H4 (cell line): ENCODE results near the gene ANXA6. TPM values are rescaled to one million over a fixed set of nuclear protein-coding genes. Genes with fewer than 3 reads are reported as not detected.

Source experiments
- DNase-seq: peaks from one replicate; pipeline ENCODE4 v3.0.0-alpha.2; 2015; ENCODE audit warnings: low spot score
- total RNA-seq: library from RNA; depleted of rRNA; stranded (reverse); fragments of >200 nt; shearing (Covaris generic); gene quantifications from 2 replicates; pipeline ENCODE4 v1.2.3, GENCODE V29; 2014

The ANXA6 gene
- total RNA-seq, 1 experiment from 2014 or later = 131 TPM

DNA sequence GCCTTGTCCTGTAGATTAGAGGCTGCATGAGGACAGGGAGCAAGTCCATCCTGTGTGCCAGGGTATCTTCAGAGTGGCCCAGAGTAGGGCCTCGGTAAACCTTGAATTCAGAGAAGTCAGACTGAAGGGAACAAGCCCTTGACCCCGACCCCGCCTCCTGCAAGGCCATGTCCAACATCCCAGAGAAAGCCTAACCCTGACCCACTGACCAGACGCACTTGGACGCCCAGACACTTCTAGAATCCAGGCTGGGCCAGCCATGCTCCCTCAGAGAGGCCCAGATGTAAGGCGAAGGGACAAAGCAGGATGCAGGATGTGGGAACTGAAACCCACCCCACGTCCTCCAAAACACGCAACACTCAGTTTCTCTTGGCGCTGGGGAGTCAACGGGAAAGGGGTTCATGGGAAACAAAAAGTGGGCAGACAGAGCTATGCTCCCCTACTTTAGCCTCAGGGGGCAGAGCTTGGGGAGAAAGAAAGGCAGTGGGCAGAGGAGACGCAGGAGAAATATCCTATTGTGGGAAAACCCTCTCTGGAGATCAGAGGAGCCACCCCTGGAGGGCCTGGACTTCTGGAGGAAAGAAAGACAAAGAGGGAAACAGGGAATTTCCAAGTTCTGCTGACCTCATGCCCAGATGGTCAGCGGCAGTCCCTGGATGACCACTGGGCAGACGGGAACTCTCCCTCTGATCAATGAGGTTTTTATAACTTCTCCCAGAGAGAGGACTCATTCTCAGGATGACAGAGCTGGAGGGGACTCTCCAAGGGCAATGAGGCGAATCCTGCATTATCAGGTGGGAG is 89.7 kb downstream of the ANXA6 start:
- no peak for DNase-seq

DNA sequence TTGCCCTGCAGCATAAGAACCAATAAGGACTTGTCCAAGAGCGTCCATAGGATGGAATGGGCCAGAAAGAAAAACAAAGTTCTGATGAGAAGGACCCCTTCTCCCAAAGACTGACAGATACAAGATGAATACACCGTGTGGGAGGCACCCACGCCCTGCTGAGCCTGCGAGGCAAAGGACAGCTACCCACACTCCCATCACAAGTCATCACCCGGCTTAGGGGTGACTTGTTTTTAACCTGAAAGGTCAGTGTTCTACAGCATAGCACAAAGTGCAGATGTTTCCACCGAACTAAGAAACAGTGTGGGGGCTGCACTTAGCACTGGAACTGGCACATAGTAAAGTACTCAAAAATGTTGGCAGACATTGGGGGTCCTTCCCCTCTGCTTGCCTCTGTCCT is 90.7 kb downstream of the ANXA6 start:
- DNase-seq = no peak

DNA sequence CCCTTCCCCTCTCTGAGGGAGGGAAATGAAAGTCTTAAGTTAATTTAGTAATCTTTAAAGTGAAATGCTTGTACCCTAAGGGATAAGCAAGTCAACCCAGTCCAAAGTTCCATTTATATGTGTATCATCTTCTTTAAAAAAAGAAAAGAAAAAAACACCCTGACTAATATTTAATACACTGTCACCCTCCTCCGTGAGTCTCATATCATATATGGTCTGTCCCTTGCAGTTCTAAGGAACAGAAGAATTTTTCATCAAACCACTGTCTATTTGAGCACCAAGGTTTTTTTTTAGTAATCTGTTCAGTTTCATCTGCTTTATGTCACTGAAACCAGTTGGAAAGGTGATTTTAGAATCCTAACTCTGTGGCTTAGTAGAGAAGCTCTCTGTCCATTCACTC is 92.0 kb downstream of the ANXA6 start:
- no peak for DNase-seq

DNA sequence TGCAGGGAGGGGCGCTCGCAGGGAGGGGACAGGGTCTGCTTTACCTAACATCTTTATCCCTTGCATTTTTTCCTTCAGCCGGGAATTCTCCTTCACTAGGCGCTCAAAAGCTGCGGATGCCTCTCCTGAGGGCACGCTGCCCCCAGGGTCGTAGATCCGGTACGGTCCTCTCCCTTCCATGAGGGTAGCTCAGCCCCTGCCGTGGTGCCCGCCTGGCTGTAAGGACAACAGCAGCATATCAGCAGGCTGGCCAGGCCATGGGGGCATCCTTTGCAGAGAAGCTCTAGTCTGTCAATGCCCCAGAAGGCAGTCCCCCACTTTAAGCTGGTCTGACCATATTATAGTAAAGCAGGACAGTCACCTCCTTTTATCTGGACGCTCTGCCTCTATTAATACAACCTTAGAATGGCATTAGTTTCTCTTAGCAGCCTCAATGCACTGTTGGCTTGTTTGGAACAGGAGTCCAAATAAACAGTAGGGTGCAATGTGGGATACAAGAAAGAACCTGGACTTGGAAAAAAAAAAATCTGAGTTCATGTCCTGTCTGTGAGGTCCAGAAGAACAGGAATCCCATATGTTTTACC is 92.6 kb downstream of the ANXA6 start:
- DNase-seq = no peak

DNA sequence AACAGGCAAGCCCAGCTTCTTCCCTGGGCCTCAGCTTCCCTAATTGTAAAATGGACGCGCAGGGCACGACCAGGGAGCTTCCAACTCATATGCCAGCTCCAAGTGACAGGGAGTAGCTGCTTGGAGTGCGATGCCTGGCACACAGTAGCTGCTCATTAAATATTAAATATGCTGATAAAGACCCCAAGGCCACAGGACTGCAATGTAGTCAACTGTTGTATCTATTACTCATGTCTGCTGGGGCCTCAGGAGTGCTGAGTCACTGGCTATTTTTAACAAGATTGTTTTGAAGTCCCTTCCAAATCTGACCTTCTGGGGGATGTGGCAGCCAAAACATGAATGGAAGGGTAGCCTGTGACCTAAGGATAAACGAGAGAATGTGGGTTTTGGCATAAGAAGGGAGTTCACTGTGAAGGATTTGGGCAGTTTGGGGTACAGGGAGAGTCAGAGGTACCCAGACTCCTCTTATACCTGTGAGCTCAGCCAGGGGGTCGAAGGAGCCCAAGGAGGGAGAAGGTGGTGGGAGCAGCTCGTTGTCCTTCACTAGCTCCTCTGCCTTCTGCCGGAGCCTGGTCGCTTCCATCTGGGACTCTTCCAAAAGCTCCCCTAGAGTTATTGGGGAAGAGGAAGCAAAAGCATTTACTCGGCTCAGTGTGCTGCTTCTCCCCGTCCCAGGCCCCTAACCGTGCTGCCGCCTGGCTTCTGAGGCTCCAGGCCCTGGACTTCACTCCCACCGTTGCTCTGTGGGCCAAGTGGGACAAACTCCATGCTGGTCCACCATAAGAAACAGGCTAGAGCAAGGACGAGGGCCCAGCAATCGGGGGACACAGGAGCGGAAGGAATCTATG is 94.2 kb downstream of the ANXA6 start:
- peak; percentile 40 for DNase-seq

DNA sequence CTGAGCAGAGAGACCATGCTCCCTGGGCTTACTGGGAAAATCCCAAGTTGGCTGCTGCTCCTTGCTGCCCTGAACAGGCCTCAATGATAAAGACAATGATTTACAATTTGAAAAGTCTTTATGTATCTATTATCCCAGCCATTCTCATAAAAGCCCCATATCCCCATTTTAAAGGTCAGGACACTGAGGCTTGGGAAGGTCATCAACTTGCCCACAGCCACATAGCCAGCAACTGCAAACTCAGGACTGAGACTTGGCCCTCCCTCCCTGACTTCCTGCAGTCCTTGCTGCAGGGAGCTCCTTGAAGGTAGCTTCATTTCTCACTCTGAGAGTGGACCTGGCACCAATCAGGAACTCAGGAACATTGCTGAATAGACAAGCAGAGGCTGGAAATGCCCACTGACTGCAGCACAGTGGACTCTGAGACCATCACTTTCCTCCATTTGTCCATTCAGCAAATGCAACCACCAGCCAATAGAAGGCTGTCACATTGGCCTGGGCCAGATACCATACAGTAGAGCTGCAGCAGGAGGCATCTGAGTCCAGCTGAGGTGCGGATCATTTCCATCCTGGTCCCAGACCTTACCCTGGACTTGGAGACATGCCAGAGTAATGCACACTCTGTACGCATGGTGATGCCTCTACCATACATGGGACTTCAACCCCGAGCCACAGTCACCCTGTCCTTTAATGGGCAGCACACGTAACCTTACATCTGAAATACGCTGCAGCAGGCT is 95.0 kb downstream of the ANXA6 start:
- DNase-seq = no peak

DNA sequence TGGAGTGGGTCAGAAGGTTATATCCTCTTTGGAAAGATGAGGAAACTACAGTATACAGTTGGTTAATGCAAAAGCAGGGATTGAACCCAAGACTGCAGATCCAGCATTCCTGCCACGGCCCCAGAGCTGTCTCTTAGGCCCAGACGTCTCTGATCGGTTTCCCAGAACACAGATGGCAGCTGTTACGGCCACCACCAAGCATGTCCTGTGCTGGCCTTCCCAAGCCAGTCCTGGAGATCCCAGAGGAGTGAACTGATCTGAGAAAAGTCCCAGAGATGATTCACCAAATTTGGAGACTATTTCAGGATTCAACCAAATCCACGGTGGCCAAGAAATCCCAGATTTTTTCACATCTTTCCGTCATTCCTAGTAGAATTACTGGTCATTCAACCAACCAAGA is 96.8 kb downstream of the ANXA6 start:
- DNase-seq = no peak

DNA sequence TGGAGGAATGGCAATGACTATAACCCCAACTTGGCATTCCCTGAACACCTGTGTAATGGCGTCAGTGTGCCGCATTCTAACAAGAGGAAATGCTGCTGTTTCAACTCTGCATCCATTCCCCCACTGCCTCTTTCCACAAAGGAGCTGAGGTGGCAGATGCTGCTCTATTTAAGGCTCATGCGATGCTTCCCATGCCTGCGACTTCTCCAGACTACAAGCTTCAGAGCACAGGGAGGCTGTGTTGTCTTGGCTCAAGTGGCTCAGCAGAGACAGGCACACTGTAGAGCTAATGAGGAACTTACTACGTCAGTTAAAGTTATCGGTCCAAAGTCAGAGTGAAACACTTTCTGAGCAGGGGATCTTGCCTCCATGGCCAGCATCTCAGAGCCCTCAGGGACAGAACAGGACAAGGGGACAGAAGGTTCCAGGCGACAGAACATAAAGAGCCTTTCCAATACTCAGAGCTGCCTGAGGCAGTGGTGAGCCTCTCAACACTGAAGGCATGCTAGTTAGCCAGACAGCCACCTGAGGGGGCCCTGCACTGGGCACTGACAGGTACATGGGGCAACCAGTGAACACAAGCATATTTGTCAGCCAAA is 98.6 kb downstream of the ANXA6 start:
- no peak for DNase-seq

DNA sequence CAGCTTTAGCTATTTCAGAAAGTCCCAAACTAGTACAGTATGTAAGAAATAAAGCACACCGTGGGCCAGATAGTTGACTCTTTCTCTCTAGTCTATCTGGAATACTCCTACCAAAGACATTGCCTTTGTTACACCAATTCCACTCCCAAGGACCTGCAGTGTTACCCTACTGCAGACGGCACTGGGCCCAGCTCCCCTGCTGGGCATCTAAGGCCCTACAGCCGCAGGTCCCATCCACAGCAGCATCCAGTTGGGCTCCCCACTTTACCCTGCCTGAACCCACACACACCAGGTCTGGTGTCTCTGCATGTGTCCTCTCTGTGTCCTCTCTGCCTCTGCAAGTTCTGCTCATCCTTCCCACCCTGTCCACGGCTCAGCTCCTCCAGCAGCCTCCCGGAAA is 99.3 kb downstream of the ANXA6 start:
- DNase-seq = no peak

DNA sequence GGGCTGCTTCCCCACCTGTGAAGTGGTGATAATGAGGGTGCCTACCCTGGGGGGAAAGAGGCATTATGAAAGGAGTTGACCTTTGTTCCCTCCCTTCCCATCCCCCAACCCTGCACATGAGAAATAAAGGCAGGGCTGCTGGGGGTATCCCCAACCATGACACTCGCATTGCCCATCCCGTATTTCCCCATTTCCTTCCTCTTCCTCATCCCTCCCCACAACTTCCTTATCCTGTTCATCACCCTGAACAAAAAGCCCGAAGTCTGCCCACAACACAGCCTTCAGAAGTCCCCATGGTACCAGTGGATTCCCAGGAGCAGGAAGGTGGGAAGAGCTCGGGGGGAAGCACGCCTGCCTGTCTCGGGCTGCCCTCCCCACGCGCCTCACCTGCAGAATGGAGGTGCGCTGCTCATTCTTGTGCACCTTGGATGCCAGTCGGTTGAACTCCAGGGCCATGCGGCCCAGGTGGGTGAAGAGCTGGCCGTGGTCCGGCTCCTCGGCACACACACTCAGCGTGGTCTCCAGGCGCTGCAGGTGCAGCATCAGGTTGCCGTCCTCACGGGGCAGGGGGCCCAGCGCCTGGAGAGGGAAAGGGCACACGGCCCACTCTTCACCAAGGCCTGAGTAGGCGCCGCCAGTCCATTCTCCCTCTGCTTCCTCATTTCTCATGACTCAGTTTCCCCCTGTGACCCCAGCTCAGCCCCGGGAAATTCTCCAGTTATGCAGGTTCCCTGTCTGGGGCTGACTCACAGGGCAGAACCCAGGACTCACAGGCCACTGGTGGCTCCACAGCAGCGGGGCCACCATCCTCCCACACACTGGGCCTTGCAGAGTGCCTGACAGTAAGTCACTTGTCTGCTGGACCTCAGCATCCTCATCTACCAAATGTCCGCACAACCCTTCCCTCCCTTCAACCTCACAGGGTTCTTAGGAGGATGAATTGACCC is 100.9 kb downstream of the ANXA6 start:
- no peak for DNase-seq

DNA sequence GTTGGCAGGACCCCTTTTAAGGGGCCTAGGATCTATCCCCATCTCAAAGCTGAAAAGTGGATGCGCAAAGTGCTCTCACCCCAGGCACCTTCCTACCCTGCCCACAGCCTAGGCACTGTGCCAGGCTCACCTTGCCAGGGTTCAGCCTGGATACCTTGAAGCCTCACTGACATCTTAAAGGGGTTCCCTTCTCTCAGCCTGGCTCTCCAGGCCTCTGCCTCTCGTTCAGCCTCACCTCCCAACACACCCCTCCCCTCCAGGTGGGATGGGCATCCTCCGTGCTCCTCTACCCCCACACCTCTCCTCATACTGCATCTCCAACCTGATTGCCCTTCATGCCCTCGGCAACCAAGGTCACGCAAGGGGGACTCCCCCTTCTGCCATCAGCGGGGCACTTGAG is 102.2 kb downstream of the ANXA6 start:
- DNase-seq = no peak

DNA sequence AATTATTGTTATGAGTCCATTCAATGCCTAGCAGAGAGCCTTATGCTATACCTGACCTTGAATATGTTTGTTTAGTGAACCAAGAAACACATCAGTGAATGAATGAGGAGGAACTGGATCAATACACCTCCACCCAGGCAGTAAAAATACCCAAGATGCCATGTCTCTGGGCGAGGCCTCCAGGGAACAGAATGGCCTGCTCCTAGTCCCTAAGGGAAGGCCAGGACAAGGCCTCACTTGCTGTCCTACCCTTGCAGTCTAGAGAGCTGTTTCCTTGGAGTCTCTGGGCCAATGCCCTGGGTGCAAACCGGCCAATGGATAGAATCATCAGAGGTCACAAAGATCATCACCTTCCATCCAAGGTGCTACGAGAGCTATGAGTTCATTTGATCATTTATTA is 102.9 kb downstream of the ANXA6 start:
- no peak for DNase-seq

DNA sequence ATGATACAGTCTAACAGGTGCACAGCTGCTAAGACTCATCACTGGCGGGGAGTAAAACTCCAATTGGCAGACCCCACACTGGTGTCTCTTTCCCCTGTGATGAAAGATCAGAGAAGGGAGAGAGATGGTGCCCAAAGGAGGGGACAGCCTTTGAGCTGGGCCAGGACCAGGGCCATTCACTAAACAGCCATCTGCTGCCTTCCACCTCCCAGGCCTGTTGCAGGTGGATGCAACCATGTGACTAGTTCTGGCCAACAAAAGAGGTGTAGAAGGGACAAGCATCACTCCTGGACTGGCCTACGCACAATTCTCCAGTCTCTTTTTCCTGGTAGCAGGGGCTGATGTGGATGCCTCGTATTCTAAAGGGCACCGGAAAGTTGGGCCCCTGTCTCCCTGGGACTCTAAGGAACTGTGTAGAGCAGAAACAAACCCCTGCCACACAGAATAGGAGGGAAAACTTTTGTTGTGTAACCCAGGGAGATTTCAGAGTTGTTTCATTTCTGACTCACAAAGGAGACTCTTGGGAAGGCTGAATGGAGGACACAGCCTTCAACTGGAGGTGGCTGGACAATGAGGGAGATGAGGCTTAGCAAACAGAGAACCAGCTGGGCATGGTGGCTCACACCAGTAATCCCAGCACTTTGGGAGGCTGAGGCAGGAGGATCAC is 103.7 kb downstream of the ANXA6 start:
- DNase-seq = no peak

DNA sequence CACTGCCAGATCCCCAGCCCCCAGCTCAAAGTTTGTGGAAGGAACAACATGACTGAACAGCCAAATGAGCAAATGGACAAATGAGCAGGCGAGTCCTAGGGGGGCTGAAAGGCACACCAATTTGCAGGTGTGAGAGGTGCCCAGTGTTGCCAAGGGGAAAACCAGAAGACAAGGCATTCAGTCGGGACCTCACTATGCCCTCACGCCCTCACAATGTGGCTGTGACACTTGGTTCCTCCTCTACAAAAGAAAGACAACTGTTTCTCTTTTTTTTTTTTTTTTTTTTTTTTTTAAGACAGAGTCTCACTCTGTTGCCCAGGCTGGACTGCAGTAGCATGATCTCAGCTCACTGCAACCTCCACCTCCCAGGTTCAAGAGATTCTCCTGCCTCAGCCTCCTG is 104.7 kb downstream of the ANXA6 start:
- no peak for DNase-seq

DNA sequence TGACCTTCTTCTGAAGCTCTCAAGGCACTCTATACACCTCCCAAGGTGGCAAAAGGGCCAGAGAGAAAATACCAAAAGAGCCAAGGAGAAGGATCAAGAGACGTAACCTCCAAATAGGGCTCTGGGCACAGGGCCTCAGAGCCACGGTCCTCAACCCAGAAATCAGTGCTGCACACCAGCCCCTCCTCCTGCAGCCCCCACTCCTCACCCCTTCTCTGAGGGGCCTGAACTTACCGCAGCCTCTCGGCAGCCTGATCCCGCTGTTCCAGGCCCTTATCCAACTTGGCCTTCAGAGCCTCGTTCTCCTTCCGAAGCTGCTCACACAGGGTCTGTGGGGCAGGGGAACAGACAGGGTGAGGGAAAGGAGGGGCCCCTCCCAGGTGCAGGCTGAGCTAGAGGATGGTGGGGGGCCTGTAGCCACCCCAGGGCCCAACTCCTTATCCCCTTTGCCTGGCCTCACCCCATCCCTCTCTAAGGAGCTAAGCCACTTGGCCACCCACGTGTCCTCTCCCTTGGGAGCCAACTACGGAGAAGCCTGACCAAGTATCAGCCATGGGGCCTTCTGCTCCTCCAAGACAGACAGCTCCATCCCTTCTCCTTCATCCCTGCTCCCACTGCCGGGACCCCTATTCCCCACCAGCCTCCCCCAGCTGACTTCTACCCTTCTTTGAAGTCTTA is 105.5 kb downstream of the ANXA6 start:
- no peak for DNase-seq

DNA sequence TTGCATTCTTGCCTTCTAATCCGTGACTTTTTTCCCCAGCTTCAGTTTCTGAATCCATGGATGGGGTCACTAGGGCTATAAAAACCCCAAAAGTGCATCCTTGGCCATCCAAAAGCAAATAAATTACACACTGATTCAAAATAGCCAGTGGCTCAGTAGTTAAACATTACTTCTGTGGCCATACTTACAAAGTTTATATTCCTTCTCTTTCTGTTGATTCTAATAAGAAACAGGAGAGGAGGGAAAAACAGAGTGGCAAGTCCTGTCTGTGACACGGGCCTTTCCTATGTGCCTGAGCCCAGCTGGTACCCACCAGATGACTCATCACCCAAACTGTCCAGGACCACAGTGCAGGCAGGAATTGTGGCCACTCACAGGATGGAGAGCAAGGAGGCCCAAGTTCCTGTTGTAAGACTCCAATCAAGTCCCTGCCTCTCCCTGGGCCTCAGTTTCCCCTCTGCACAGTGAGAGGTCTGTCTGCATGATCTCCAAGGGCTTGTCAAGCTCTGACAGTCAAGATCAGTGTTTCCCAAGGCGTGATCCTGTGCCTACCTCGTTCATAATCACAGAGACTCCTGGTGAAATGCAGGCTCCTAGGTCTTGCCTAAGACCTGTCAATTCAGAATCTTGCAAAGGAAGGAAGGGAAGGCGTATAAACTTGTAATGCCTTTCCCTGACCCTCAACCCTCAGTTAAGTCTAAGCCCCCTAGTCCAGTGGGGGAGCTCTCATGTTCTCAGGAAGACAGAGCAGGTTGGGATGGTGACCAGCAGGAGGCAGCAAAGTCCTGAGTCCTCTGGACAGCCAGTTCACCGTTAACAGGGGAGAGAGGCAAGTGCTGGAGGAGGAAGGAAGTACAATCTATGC is 106.3 kb downstream of the ANXA6 start:
- peak; percentile 60 for DNase-seq
